Activated T-cell treated with anti-CD3 and anti-CD28 coated beads, Interleukin-2, amount 50 U/mL, for 72 hours (primary cell): ENCODE data around the gene SUSD6. TPM values are rescaled to one million over a fixed set of nuclear protein-coding genes. Genes with fewer than 3 reads are reported as not detected.

Experiments used
- ATAC-seq, 2 donors: fragments of 150-1000 bp; cut with Tn5 transposase; replicated peaks in 1 of 2; 2 replicates each; pipeline ENCODE4 v1.10.0; 2021; ENCODE audit warnings: moderate library complexity in 2 of 2, mild to moderate bottlenecking in 1 of 2
- DNase-seq, 2 donors: peaks; one replicate each; pipeline ENCODE4 v3.0.0; 2021 to 2022; ENCODE audit warnings: mixed read lengths in 1 of 2
- H3K27ac Mint-ChIP-seq: one replicate; pipeline ENCODE4 v1.8.0; 2022; ENCODE audit warnings: mild to moderate bottlenecking, moderate library complexity, mixed read lengths
- H3K27me3 Mint-ChIP-seq: one replicate; pipeline ENCODE4 v1.8.0; 2022; ENCODE audit warnings: low read depth, mixed read lengths
- H3K36me3 Mint-ChIP-seq, 2 donors: one replicate each; pipeline ENCODE4 v1.8.0; 2022; ENCODE audit warnings: mixed read lengths in 2 of 2, mild to moderate bottlenecking in 1 of 2; ENCODE audit not compliant: insufficient read depth in 2 of 2
- H3K4me1 Mint-ChIP-seq: one replicate; pipeline ENCODE4 v1.8.0; 2022; ENCODE audit warnings: low read depth, mixed read lengths
- H3K4me3 Mint-ChIP-seq, 2 donors: one replicate each; pipeline ENCODE4 v1.8.0; 2022; ENCODE audit warnings: mild to moderate bottlenecking in 2 of 2, mixed read lengths in 2 of 2, moderate library complexity in 2 of 2
- H3K9me3 Mint-ChIP-seq, 2 donors: one replicate each; pipeline ENCODE4 v1.8.0; 2022; ENCODE audit warnings: mixed read lengths in 2 of 2
- total RNA-seq, 2 donors: library from RNA; stranded (reverse); gene quantifications; one replicate each; pipeline ENCODE4 v1.2.3, GENCODE V29; 2022

SUSD6 gene
- total RNA-seq, 2 donors from 2014 or later: 60.3 to 73.8 TPM

- peak overlapping the region; percentile 95 for H3K27ac Mint-ChIP-seq
- ATAC-seq (no peak), DNase-seq (no peak)
- no peaks in the 10 kb centered on the region for H3K9me3 Mint-ChIP-seq
- peaks cover 15 to 16% of the 10 kb centered on the region in 2 donors for H3K36me3 Mint-ChIP-seq
- H3K4me1 Mint-ChIP-seq: peaks cover 87% of the 10 kb centered on the region
- H3K27me3 Mint-ChIP-seq: no peaks in the 10 kb centered on the region
- H3K4me3 Mint-ChIP-seq: peak overlapping the region; percentile 87 to 92
Observed at GRCh38 chr14:69616408-69616773, 5.0 kb downstream of the SUSD6 start.

- H3K36me3 Mint-ChIP-seq: peaks cover 13 to 19% of the 10 kb centered on the region in 2 donors
- peak overlapping the region; percentile 95 for H3K27ac Mint-ChIP-seq
- H3K4me3 Mint-ChIP-seq: peak overlapping the region; percentile 87 to 92
- ATAC-seq (no peak), DNase-seq (no peak)
- peaks cover 96% of the 10 kb centered on the region for H3K4me1 Mint-ChIP-seq
- no peaks in the 10 kb centered on the region for H3K27me3 Mint-ChIP-seq
- H3K9me3 Mint-ChIP-seq: no peaks in the 10 kb centered on the region
Observed at GRCh38 chr14:69617796-69618195, 6.4 kb downstream of the SUSD6 start.

- peak overlapping the region; percentile 66 to 87 for H3K4me3 Mint-ChIP-seq
- H3K27me3 Mint-ChIP-seq: no peaks in the 10 kb centered on the region
- H3K27ac Mint-ChIP-seq: peak overlapping the region; percentile 95
- H3K9me3 Mint-ChIP-seq: no peaks in the 10 kb centered on the region
- peaks cover 98% of the 10 kb centered on the region for H3K4me1 Mint-ChIP-seq
- H3K36me3 Mint-ChIP-seq: peaks cover 12 to 19% of the 10 kb centered on the region in 2 donors
- peak; percentile 37 to 40 for ATAC-seq
- DNase-seq: no peak
Observed at GRCh38 chr14:69619012-69619411, 7.6 kb downstream of the SUSD6 start.

- Mint-ChIP-seq H3K36me3 (peaks cover 9 to 18% of the 10 kb centered on the region in 2 donors), H3K27ac (peak overlapping the region; percentile 81)
Observed at GRCh38 chr14:69620211-69620611, 8.8 kb downstream of the SUSD6 start.

GRCh38 chr14:69620981-69621380, 9.6 kb downstream of the SUSD6 start:
- no peaks in the 10 kb centered on the region for H3K27me3 Mint-ChIP-seq
- H3K4me1 Mint-ChIP-seq: peaks cover 98% of the 10 kb centered on the region
- DNase-seq (no peak), ATAC-seq (no peak)
- H3K27ac Mint-ChIP-seq: peak overlapping the region; percentile 81
- H3K36me3 Mint-ChIP-seq: peaks cover 7 to 15% of the 10 kb centered on the region in 2 donors
- H3K9me3 Mint-ChIP-seq: no peaks in the 10 kb centered on the region
- H3K4me3 Mint-ChIP-seq: peak overlapping the region; percentile 66 to 77

More at GRCh38 chr14:69620211-69620611, 8.8 kb downstream of the SUSD6 start:
- H3K4me1 Mint-ChIP-seq: peaks cover 98% of the 10 kb centered on the region
- H3K4me3 Mint-ChIP-seq: peak overlapping the region; percentile 66 to 77
- H3K9me3 Mint-ChIP-seq: no peaks in the 10 kb centered on the region
- H3K27me3 Mint-ChIP-seq: no peaks in the 10 kb centered on the region
- no peak for ATAC-seq
- no peak for DNase-seq

- H3K4me1 Mint-ChIP-seq: peaks cover 98% of the 10 kb centered on the region
- peaks cover 5 to 8% of the 10 kb centered on the region in 2 donors for H3K36me3 Mint-ChIP-seq
- H3K4me3 Mint-ChIP-seq: peak overlapping the region; percentile 83 to 95
- DNase-seq: no peak
- H3K27ac Mint-ChIP-seq: peak overlapping the region; percentile 99
- H3K9me3 Mint-ChIP-seq: no peaks in the 10 kb centered on the region
- ATAC-seq: no peak
- no peaks in the 10 kb centered on the region for H3K27me3 Mint-ChIP-seq
Observed at GRCh38 chr14:69624136-69624535, 12.7 kb downstream of the SUSD6 start.

- H3K27ac Mint-ChIP-seq: peak overlapping the region; percentile 99
- no peaks in the 10 kb centered on the region for H3K9me3 Mint-ChIP-seq
- peak; percentile 84 to 88 for DNase-seq
- H3K4me1 Mint-ChIP-seq: peaks cover 98% of the 10 kb centered on the region
- H3K4me3 Mint-ChIP-seq: peak overlapping the region; percentile 83 to 95
- H3K36me3 Mint-ChIP-seq: peaks cover 2 to 6% of the 10 kb centered on the region in 2 donors
- H3K27me3 Mint-ChIP-seq: no peaks in the 10 kb centered on the region
- peak; percentile 90 to 93 for ATAC-seq
Observed at GRCh38 chr14:69625299-69626131, 14.1 kb downstream of the SUSD6 start.

GRCh38 chr14:69626132-69626500, 14.7 kb downstream of the SUSD6 start:
- Mint-ChIP-seq H3K9me3 (no peaks in the 10 kb centered on the region), H3K4me1 (peaks cover 98% of the 10 kb centered on the region), H3K36me3 (peaks cover 2 to 6% of the 10 kb centered on the region in 2 donors), H3K27me3 (no peaks in the 10 kb centered on the region), H3K27ac (peak overlapping the region; percentile 99), H3K4me3 (peak overlapping the region; percentile 83 to 95)
- DNase-seq: no peak
- no peak for ATAC-seq

- Mint-ChIP-seq H3K36me3 (peaks cover 0 to 2% of the 10 kb centered on the region in 2 donors), H3K4me1 (peaks cover 100% of the 10 kb centered on the region), H3K27me3 (no peaks in the 10 kb centered on the region), H3K4me3 (peak overlapping the region; percentile 73 to 79), H3K27ac (peak overlapping the region; percentile 92), H3K9me3 (no peaks in the 10 kb centered on the region)
- DNase-seq (peak in 1 of 2 donors; percentile 47), ATAC-seq (peak; percentile 24 to 44)
Observed at GRCh38 chr14:69629225-69630127, 18.1 kb downstream of the SUSD6 start.

GRCh38 chr14:69630360-69630759, 19.0 kb downstream of the SUSD6 start:
- peaks cover 100% of the 10 kb centered on the region for H3K4me1 Mint-ChIP-seq
- peak overlapping the region; percentile 73 to 79 for H3K4me3 Mint-ChIP-seq
- H3K27ac Mint-ChIP-seq: peak overlapping the region; percentile 92
- no peak for ATAC-seq
- no peaks in the 10 kb centered on the region for H3K36me3 Mint-ChIP-seq
- no peaks in the 10 kb centered on the region for H3K27me3 Mint-ChIP-seq
- H3K9me3 Mint-ChIP-seq: no peaks in the 10 kb centered on the region
- DNase-seq: no peak

- no peaks in the 10 kb centered on the region for H3K9me3 Mint-ChIP-seq
- no peaks in the 10 kb centered on the region for H3K36me3 Mint-ChIP-seq
- DNase-seq: no peak
- ATAC-seq: no peak
- peak overlapping the region in 1 of 2 donors; percentile 50 for H3K4me3 Mint-ChIP-seq
- H3K4me1 Mint-ChIP-seq: peaks cover 100% of the 10 kb centered on the region
- no peaks in the 10 kb centered on the region for H3K27me3 Mint-ChIP-seq
- H3K27ac Mint-ChIP-seq: peak overlapping the region; percentile 52
Observed at GRCh38 chr14:69631509-69631908, 20.1 kb downstream of the SUSD6 start.

- Mint-ChIP-seq H3K27me3 (no peaks in the 10 kb centered on the region), H3K27ac (no peak overlapping the region), H3K36me3 (no peaks in the 10 kb centered on the region), H3K4me3 (peak overlapping the region in 1 of 2 donors; percentile 10), H3K9me3 (no peaks in the 10 kb centered on the region), H3K4me1 (peaks cover 100% of the 10 kb centered on the region)
- ATAC-seq (no peak), DNase-seq (no peak)
Observed at GRCh38 chr14:69632164-69632563, 20.8 kb downstream of the SUSD6 start.
